Mesendoderm (in vitro differentiated cells): ENCODE data around the gene TCF4.

ENCODE experiments used
- DNase-seq: peaks from one replicate; pipeline ENCODE4 v3.0.0; 2013
- H2AK5ac ChIP-seq: 2 replicates; pipeline ENCODE4 v1.6.1; 2013; ENCODE audit warnings: low read length, inconsistent platforms
- H2BK120ac ChIP-seq: 2 replicates; pipeline ENCODE4 v1.6.1; 2013; ENCODE audit warnings: low read depth, mild to moderate bottlenecking, low read length, moderate library complexity, mixed read lengths
- H2BK15ac ChIP-seq: replicated peaks from 2 replicates; pipeline ENCODE4 v1.6.1; 2013; ENCODE audit warnings: low read depth, mild to moderate bottlenecking, moderate library complexity
- H2BK5ac ChIP-seq: 2 replicates; pipeline ENCODE4 v1.6.1; 2013; ENCODE audit warnings: low read length, inconsistent platforms
- H3K18ac ChIP-seq: 2 replicates; pipeline ENCODE4 v1.6.1; 2013; ENCODE audit warnings: mild to moderate bottlenecking, low read length, mixed read lengths
- H3K23ac ChIP-seq: one replicate; pipeline ENCODE4 v1.6.1; 2013; ENCODE audit warnings: low read length
- H3K27ac ChIP-seq: 2 replicates; pipeline ENCODE4 v1.5.1; 2013; ENCODE audit warnings: low read depth, mild to moderate bottlenecking, inconsistent platforms, low read length, moderate library complexity
- H3K27me3 ChIP-seq: 2 replicates; pipeline ENCODE4 v1.6.1; 2013; ENCODE audit warnings: low read length, control low read depth, mild to moderate bottlenecking, inconsistent platforms; ENCODE audit not compliant: insufficient read depth, poor library complexity
- H3K36me3 ChIP-seq: 2 replicates; pipeline ENCODE4 v1.6.1; 2013; ENCODE audit warnings: low read length, inconsistent platforms; ENCODE audit not compliant: control insufficient read depth, insufficient read depth
- H3K4ac ChIP-seq: one replicate; pipeline ENCODE4 v1.6.1; 2013; ENCODE audit warnings: low read depth, mild to moderate bottlenecking, low read length, moderate library complexity
- H3K4me1 ChIP-seq: 2 replicates; pipeline ENCODE4 v1.6.1; 2013; ENCODE audit warnings: low read depth, low read length, inconsistent platforms; ENCODE audit not compliant: control insufficient read depth
- H3K4me2 ChIP-seq: 2 replicates; pipeline ENCODE4 v1.6.1; 2013; ENCODE audit warnings: low read length
- H3K4me3 ChIP-seq: 2 replicates; pipeline ENCODE4 v1.5.1; 2013; ENCODE audit warnings: mild to moderate bottlenecking, low read length
- H3K56ac ChIP-seq: one replicate; pipeline ENCODE4 v1.6.1; 2013; ENCODE audit warnings: low read length
- H3K79me1 ChIP-seq: 2 replicates; pipeline ENCODE4 v1.6.1; 2013; ENCODE audit warnings: low read length, inconsistent platforms
- H3K79me2 ChIP-seq: 2 replicates; pipeline ENCODE4 v1.6.1; 2013; ENCODE audit warnings: mild to moderate bottlenecking, low read length; ENCODE audit not compliant: control insufficient read depth, insufficient read depth
- H3K9ac ChIP-seq: 2 replicates; pipeline ENCODE4 v1.6.1; 2013; ENCODE audit warnings: low read length, inconsistent platforms
- H4K5ac ChIP-seq: one replicate; pipeline ENCODE4 v1.6.1; 2013; ENCODE audit warnings: low read length
- H4K8ac ChIP-seq: one replicate; pipeline ENCODE4 v1.6.1; 2013; ENCODE audit warnings: low read depth, mild to moderate bottlenecking, control low read depth, low read length, moderate library complexity
- WGBS: extraction: QIAGEN DNeasy Blood & Tissue Kit; methylation state at CpG from one replicate; pipeline ENCODE4 v1.1.7; 2013; ENCODE audit warnings: low lambda C conversion rate, missing lambda C conversion rate; ENCODE audit not compliant: insufficient coverage; ENCODE audit errors: extremely low coverage; 5-methylcytosine and 5-hydroxymethylcytosine counted together

The TCF4 gene

DNA sequence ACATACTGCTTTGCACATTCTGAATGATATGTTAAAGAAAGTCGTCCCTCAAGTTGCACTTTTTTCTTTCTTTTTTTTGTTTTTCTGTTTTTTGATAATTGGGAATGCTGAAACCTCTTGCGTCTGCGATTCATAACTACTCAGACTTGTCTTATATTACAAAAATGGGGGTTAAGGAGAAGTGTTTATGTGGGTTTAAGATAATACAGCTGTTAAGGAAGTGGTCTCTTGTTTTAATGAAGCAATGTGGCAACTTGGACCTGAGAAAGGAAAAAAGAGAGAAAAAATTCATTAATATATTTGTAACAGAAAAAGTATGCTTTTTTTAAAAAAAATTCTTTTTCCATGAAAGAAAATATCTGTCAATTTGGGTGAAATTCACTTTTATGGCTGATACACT, 360.2 kb downstream of the TCF4 start:
- Histone ChIP-seq H3K27ac (no peak overlapping the region), H2BK15ac (no peak overlapping the region), H3K79me1 (no peaks in the 10 kb centered on the region), H2BK120ac (no peak overlapping the region), H3K36me3 (peaks cover 6% of the 10 kb centered on the region), H3K27me3 (no peaks in the 10 kb centered on the region), H3K4me2 (no peak overlapping the region), H3K56ac (no peak overlapping the region), H3K4ac (no peak overlapping the region), H3K9ac (no peak overlapping the region), H3K4me1 (no peaks in the 10 kb centered on the region), H2AK5ac (no peak overlapping the region), H4K8ac (no peak overlapping the region), H3K23ac (no peak overlapping the region), H2BK5ac (no peak overlapping the region), H3K18ac (no peak overlapping the region), H4K5ac (no peak overlapping the region), H3K79me2 (no peaks in the 10 kb centered on the region), H3K4me3 (no peak overlapping the region)
- WGBS = no CpG with 5 or more reads among the region's 3 CpGs
- no peak for DNase-seq

DNA sequence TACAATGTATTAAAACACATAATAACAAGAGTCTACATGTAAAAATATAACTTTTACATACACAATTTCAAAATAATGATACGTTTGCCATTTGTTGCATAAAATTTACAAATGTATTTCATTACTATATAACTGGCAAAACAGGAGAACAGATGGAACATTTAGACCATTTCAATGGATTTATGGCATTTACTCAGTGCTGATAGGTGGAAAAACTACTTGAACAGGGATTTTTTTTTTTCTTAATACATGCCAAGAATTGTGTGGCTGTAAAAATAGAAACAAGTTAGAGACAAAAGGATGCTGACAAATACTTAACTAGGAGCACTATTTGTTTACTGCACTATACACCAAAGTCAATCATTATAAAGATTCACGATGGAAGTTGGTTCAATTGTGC, 361.9 kb downstream of the TCF4 start:
- Histone ChIP-seq H4K5ac (no peak overlapping the region), H2BK15ac (no peak overlapping the region), H2BK5ac (no peak overlapping the region), H3K79me1 (no peaks in the 10 kb centered on the region), H3K27me3 (no peaks in the 10 kb centered on the region), H3K4me3 (no peak overlapping the region), H2AK5ac (no peak overlapping the region), H3K23ac (no peak overlapping the region), H3K4me2 (no peak overlapping the region), H3K56ac (no peak overlapping the region), H3K4ac (no peak overlapping the region), H3K9ac (no peak overlapping the region), H3K27ac (no peak overlapping the region), H3K79me2 (no peaks in the 10 kb centered on the region), H3K18ac (no peak overlapping the region), H3K4me1 (no peaks in the 10 kb centered on the region), H4K8ac (no peak overlapping the region), H3K36me3 (peaks cover 4% of the 10 kb centered on the region), H2BK120ac (no peak overlapping the region)
- 100% methylated on average over 1 of the region's 2 CpGs for WGBS
- no peak for DNase-seq

DNA sequence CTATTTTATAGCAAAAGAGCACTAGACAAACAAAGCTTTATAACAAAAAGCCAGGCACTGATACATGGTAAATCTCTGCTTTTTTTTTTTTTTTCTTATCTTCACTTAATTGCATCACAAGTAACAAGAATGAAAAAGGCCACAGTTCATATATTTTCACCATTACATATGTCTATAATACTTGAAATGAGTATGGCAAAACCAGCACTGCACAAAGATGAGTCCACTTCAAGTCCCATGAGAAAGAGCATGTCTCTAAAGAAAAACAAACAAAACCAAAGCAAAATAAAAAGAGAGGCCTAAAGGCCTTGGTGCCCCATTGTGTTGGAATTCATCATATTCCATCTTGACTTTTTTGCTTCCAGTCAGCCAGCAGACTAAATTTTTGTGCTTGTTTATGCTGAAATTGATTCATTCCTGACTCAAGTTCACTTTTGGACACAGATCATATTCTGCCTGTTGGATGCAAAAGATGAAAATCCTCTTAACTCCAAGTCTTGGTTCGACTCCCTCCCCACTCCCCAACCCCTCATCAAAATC, 363.8 kb downstream of the TCF4 start:
- Histone ChIP-seq H3K4me3 (no peak overlapping the region), H3K79me2 (no peaks in the 10 kb centered on the region), H3K4me1 (no peaks in the 10 kb centered on the region), H3K36me3 (peaks cover 4% of the 10 kb centered on the region), H2AK5ac (no peak overlapping the region), H3K27me3 (no peaks in the 10 kb centered on the region), H2BK5ac (no peak overlapping the region), H3K4me2 (no peak overlapping the region), H3K18ac (no peak overlapping the region), H4K5ac (no peak overlapping the region), H3K9ac (no peak overlapping the region), H3K4ac (no peak overlapping the region), H3K56ac (no peak overlapping the region), H4K8ac (no peak overlapping the region), H3K27ac (no peak overlapping the region), H2BK15ac (no peak overlapping the region), H3K79me1 (no peaks in the 10 kb centered on the region), H2BK120ac (no peak overlapping the region), H3K23ac (no peak overlapping the region)
- no peak for DNase-seq
- no CpG with 5 or more reads among the region's 1 CpG for WGBS

DNA sequence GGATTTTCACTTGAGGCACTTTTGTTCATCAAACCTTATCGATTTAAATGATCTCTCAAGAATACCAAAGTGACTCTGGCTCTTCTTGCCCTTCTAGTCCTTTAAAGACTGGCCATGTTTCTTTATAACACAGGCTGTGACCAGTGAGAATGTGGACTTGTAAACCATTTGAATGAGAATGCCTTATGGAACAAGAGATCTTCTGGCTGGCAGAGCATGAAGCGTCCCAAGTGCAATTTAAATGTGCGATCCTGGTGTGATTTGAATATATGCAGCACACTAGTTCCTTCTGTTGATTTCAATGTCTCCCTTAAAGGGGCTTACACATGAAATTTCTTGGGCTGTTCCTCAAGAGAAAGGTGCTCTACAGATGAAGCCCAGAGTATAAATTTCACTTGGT, 366.4 kb downstream of the TCF4 start:
- Histone ChIP-seq H3K27me3 (no peaks in the 10 kb centered on the region), H3K4me2 (no peak overlapping the region), H3K23ac (no peak overlapping the region), H4K5ac (no peak overlapping the region), H3K27ac (no peak overlapping the region), H2AK5ac (no peak overlapping the region), H3K4ac (no peak overlapping the region), H2BK5ac (no peak overlapping the region), H3K79me1 (no peaks in the 10 kb centered on the region), H3K4me1 (no peaks in the 10 kb centered on the region), H2BK15ac (no peak overlapping the region), H3K18ac (no peak overlapping the region), H3K9ac (no peak overlapping the region), H3K79me2 (no peaks in the 10 kb centered on the region), H3K56ac (no peak overlapping the region), H4K8ac (no peak overlapping the region), H3K4me3 (no peak overlapping the region), H2BK120ac (no peak overlapping the region), H3K36me3 (no peaks in the 10 kb centered on the region)
- no CpG with 5 or more reads among the region's 3 CpGs for WGBS
- DNase-seq = no peak

DNA sequence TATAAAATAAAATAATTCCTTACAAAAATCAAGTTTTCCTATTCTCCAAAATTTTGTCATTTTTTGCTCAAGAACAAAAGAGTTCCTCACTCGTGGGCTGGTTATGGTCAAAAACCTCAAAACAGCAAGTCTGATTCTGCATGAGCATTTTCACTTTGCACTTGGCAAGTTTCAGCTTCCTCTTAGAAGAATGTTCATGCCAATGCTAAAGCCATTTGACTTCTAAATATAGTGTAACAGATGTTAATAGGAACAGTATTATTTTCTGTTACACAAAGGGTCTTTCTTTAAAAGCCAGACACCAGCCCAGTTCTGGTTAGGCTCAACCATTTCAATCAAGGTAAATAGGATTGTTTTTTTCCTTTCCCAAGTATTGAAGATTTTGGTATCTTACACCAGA, 367.5 kb downstream of the TCF4 start:
- Histone ChIP-seq H3K4me1 (no peaks in the 10 kb centered on the region), H3K56ac (no peak overlapping the region), H2BK5ac (no peak overlapping the region), H2BK120ac (no peak overlapping the region), H3K36me3 (no peaks in the 10 kb centered on the region), H3K79me2 (no peaks in the 10 kb centered on the region), H3K27ac (no peak overlapping the region), H3K23ac (no peak overlapping the region), H3K9ac (no peak overlapping the region), H3K18ac (no peak overlapping the region), H4K5ac (no peak overlapping the region), H2AK5ac (no peak overlapping the region), H4K8ac (no peak overlapping the region), H3K4me3 (no peak overlapping the region), H3K79me1 (no peaks in the 10 kb centered on the region), H2BK15ac (no peak overlapping the region), H3K27me3 (no peaks in the 10 kb centered on the region), H3K4me2 (no peak overlapping the region), H3K4ac (no peak overlapping the region)
- no CpG with 5 or more reads among the region's 1 CpG for WGBS
- no peak for DNase-seq

DNA sequence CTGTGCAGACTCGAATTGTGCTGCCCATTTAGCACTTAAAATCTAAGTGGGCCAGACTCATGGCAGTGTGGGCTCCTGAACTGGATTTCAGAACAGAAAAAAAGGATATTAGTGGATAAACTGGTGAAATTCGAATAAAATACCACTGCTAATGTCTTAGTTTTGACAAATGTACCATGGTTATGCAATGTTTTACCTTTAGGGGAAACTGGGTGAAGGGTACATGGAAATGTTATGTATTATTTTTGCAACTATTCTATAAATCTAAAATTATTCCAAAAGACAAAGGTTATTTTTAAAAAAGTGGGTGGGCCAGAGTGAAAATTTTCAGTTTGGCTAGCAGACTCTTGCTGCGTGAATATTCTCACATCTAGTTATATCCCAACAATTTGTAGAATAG, 368.2 kb downstream of the TCF4 start:
- Histone ChIP-seq H2BK15ac (no peak overlapping the region), H3K79me2 (no peaks in the 10 kb centered on the region), H3K4ac (no peak overlapping the region), H3K36me3 (no peaks in the 10 kb centered on the region), H3K4me1 (no peaks in the 10 kb centered on the region), H3K27me3 (no peaks in the 10 kb centered on the region), H2AK5ac (no peak overlapping the region), H3K18ac (no peak overlapping the region), H2BK5ac (no peak overlapping the region), H3K23ac (no peak overlapping the region), H3K27ac (no peak overlapping the region), H3K56ac (no peak overlapping the region), H3K79me1 (no peaks in the 10 kb centered on the region), H2BK120ac (no peak overlapping the region), H3K4me2 (no peak overlapping the region), H4K8ac (no peak overlapping the region), H3K9ac (no peak overlapping the region), H3K4me3 (no peak overlapping the region), H4K5ac (no peak overlapping the region)
- WGBS = no CpG with 5 or more reads among the region's 3 CpGs
- no peak for DNase-seq
